GM23338 (cell line): Measurements from ENCODE around the gene MTHFD2L. TPM values are rescaled to one million over a fixed set of nuclear protein-coding genes. Genes with fewer than 3 reads are reported as not detected.

Experiments used
- ATAC-seq: fragments of 200-7000 bp; cut with Tn5 transposase; 3 replicates; pipeline ENCODE4 v1.9.1; 2020
- DNase-seq: peaks from one replicate; pipeline ENCODE4 v3.0.0-alpha.2; 2015; ENCODE audit warnings: low spot score
- H2AFZ ChIP-seq: fragments of 200-600 bp; sonication (generic); 2 replicates; pipeline ENCODE4 v1.8.0; 2016; ENCODE audit warnings: antibody characterized with exemption, mild to moderate bottlenecking, moderate library complexity
- H3F3A ChIP-seq: fragments of 200-600 bp; sonication (generic); replicated peaks from 2 replicates; pipeline ENCODE4 v1.8.0; 2017; ENCODE audit warnings: antibody characterized with exemption, mixed run types, low read depth
- H3K27ac ChIP-seq: fragments of 200-600 bp; sonication (generic); 2 replicates; pipeline ENCODE4 v1.6.1; 2016; ENCODE audit warnings: low read depth
- H3K27me3 ChIP-seq: fragments of 200-600 bp; sonication (generic); 2 replicates; pipeline ENCODE4 v1.8.0; 2016; ENCODE audit warnings: mild to moderate bottlenecking, mixed run types, moderate library complexity; ENCODE audit not compliant: insufficient read depth
- H3K36me3 ChIP-seq: fragments of 200-600 bp; sonication (generic); 2 replicates; pipeline ENCODE4 v1.8.0; 2016; ENCODE audit warnings: mild to moderate bottlenecking; ENCODE audit not compliant: insufficient read depth
- H3K4me1 ChIP-seq: fragments of 200-600 bp; sonication (generic); 2 replicates; pipeline ENCODE4 v1.8.0; 2016; ENCODE audit warnings: mild to moderate bottlenecking, moderate library complexity; ENCODE audit not compliant: insufficient read depth
- H3K4me2 ChIP-seq: fragments of 200-600 bp; sonication (generic); 2 replicates; pipeline ENCODE4 v1.7.1; 2017; ENCODE audit warnings: mixed run types
- H3K4me3 ChIP-seq: fragments of 200-600 bp; sonication (generic); 2 replicates; pipeline ENCODE4 v1.6.1; 2016; ENCODE audit warnings: mixed run types
- H3K79me2 ChIP-seq: fragments of 200-600 bp; sonication (generic); replicated peaks from 2 replicates; pipeline ENCODE4 v1.8.0; 2017; ENCODE audit warnings: mild to moderate bottlenecking; ENCODE audit not compliant: insufficient read depth
- H3K9me2 ChIP-seq: fragments of 200-600 bp; sonication (generic); 2 replicates; pipeline ENCODE4 v1.8.0; 2017; ENCODE audit not compliant: insufficient read depth
- H4K20me1 ChIP-seq: fragments of 200-600 bp; sonication (generic); replicated peaks from 2 replicates; pipeline ENCODE4 v1.8.0; 2017; ENCODE audit warnings: mild to moderate bottlenecking; ENCODE audit not compliant: insufficient read depth
- H3K27ac Mint-ChIP-seq: 2 replicates; pipeline ENCODE4 v1.8.0; 2020; ENCODE audit warnings: inconsistent platforms, mild to moderate bottlenecking, moderate library complexity, mixed read lengths
- H3K27me3 Mint-ChIP-seq: 3 replicates; pipeline ENCODE4 v1.8.0; 2022; ENCODE audit warnings: low read depth, mild to moderate bottlenecking, moderate library complexity, mixed read lengths, inconsistent platforms; ENCODE audit not compliant: insufficient read depth, poor library complexity
- H3K36me3 Mint-ChIP-seq: 3 replicates; pipeline ENCODE4 v1.8.0; 2021; ENCODE audit warnings: low read depth, mild to moderate bottlenecking, inconsistent platforms, moderate library complexity, mixed read lengths
- H3K4me1 Mint-ChIP-seq: 3 replicates; pipeline ENCODE4 v1.8.0; 2020; ENCODE audit warnings: mild to moderate bottlenecking, inconsistent platforms, mixed read lengths
- H3K4me3 Mint-ChIP-seq: 3 replicates; pipeline ENCODE4 v1.8.0; 2021; ENCODE audit warnings: moderate library complexity, mild to moderate bottlenecking, inconsistent platforms, mixed read lengths
- H3K9me3 Mint-ChIP-seq: 3 replicates; pipeline ENCODE4 v1.8.0; 2020; ENCODE audit warnings: moderate library complexity, mild to moderate bottlenecking, inconsistent platforms, mixed read lengths
- CREB1 ChIP-seq: fragments of 250-450 bp; sonication (Bioruptor Pico); IDR thresholded peaks from 2 replicates; pipeline ENCODE4 v1.5.0; 2020; ENCODE audit warnings: low read depth, mild to moderate bottlenecking, moderate library complexity
- ETS1 ChIP-seq: IDR thresholded peaks from 2 replicates; pipeline ENCODE4 v1.6.1; 2016; ENCODE audit warnings: antibody characterized with exemption
- EZH2phosphoT487 ChIP-seq: fragments of 200-600 bp; sonication (generic); IDR thresholded peaks from one replicate; pipeline ENCODE4 v1.8.1; 2018; ENCODE audit warnings: antibody characterized with exemption; ENCODE audit not compliant: unreplicated experiment
- NANOG ChIP-seq: IDR thresholded peaks from 2 replicates; pipeline ENCODE4 v1.6.1; 2016; ENCODE audit warnings: antibody characterized with exemption, borderline replicate concordance
- POLR2AphosphoS5 ChIP-seq: IDR thresholded peaks from 2 replicates; pipeline ENCODE4 v1.6.1; 2016; ENCODE audit warnings: antibody characterized with exemption, low read depth
- STAT1 ChIP-seq: IDR thresholded peaks from one replicate; pipeline ENCODE4 v1.6.1; 2016; ENCODE audit warnings: antibody characterized with exemption; ENCODE audit not compliant: unreplicated experiment
- ZNF114 ChIP-seq: fragments of 250-450 bp; sonication (Bioruptor Pico); IDR thresholded peaks from 2 replicates; pipeline ENCODE4 v1.5.0; 2020; ENCODE audit warnings: mild to moderate bottlenecking, moderate library complexity
- ZNF331 ChIP-seq: fragments of 250-450 bp; sonication (Bioruptor Pico); IDR thresholded peaks from 2 replicates; pipeline ENCODE4 v1.5.0; 2020; ENCODE audit warnings: low read depth, mild to moderate bottlenecking, moderate library complexity
- polyA plus RNA-seq: library from polyadenylated mRNA; unstranded; fragments of >200 nt; fragmentation: Nextera tagmentation; extraction: Ambion mirVana; gene quantifications from 2 replicates; pipeline ENCODE4 v1.2.1, GENCODE V29; 2016
- total RNA-seq: library from RNA; depleted of rRNA; stranded (reverse); fragments of >200 nt; shearing (Covaris generic); gene quantifications from 2 replicates; pipeline ENCODE4 v1.2.3, GENCODE V29; 2014
- TF ChIP-seq, protein P1 (sequence below), 2 experiments: fragments of 200-600 bp in 1 of 2; sonication (generic) in 1 of 2; conservative IDR thresholded peaks; 2 replicates each; pipeline versions ENCODE4 v1.5.1 to v1.6.1; 2016 to 2017; ENCODE audit warnings: antibody characterized with exemption in 2 of 2, low read depth in 2 of 2, mild to moderate bottlenecking in 2 of 2, moderate library complexity in 1 of 2
- TF ChIP-seq, protein P2 (sequence below): fragments of 250-450 bp; sonication (Bioruptor Pico); IDR thresholded peaks from 2 replicates; pipeline ENCODE4 v1.5.0; 2020; ENCODE audit warnings: mild to moderate bottlenecking, moderate library complexity
- TF ChIP-seq, protein P3 (sequence below): IDR thresholded peaks from one replicate; pipeline ENCODE4 v1.6.1; 2018; ENCODE audit warnings: antibody characterized with exemption; ENCODE audit not compliant: unreplicated experiment

MTHFD2L gene
- total and polyA plus RNA-seq, 2 experiments from 2014 or later: 24.4 to 35.7 TPM

- TF ChIP-seq, protein P1, sequence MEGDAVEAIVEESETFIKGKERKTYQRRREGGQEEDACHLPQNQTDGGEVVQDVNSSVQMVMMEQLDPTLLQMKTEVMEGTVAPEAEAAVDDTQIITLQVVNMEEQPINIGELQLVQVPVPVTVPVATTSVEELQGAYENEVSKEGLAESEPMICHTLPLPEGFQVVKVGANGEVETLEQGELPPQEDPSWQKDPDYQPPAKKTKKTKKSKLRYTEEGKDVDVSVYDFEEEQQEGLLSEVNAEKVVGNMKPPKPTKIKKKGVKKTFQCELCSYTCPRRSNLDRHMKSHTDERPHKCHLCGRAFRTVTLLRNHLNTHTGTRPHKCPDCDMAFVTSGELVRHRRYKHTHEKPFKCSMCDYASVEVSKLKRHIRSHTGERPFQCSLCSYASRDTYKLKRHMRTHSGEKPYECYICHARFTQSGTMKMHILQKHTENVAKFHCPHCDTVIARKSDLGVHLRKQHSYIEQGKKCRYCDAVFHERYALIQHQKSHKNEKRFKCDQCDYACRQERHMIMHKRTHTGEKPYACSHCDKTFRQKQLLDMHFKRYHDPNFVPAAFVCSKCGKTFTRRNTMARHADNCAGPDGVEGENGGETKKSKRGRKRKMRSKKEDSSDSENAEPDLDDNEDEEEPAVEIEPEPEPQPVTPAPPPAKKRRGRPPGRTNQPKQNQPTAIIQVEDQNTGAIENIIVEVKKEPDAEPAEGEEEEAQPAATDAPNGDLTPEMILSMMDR (conservative IDR thresholded peaks at IDR 0.05; ENCODE audit: low read depth in 2 of 2): no peak
These were observed 166.3 kb downstream of the MTHFD2L start (continued) for GRCh38 chr4:74324262-74324661.

GRCh38 chr4:74325886-74326285, 168.0 kb downstream of the MTHFD2L start:
- H3K4me1 Mint-ChIP-seq: peaks cover 15% of the 10 kb centered on the region
- H3K27ac Mint-ChIP-seq: no peak overlapping the region
- Histone ChIP-seq H4K20me1 (no peaks in the 10 kb centered on the region), H2AFZ (no peak overlapping the region), H3K4me1 (peaks cover 11% of the 10 kb centered on the region; the same call in 1 of the 2 replicates), H3K27me3 (no peaks in the 10 kb centered on the region), H3K4me2 (no peak overlapping the region), H3K79me2 (no peaks in the 10 kb centered on the region), H3F3A (no peaks in the 10 kb centered on the region), H3K36me3 (no peaks in the 10 kb centered on the region), H3K4me3 (no peak overlapping the region), H3K9me2 (no peaks in the 10 kb centered on the region), H3K27ac (no peak overlapping the region)
- DNase-seq (no peak), ATAC-seq (no peak)
- H3K36me3 Mint-ChIP-seq: no peaks in the 10 kb centered on the region
- no peak overlapping the region for H3K4me3 Mint-ChIP-seq
- H3K27me3 Mint-ChIP-seq: no peaks in the 10 kb centered on the region
- no peaks in the 10 kb centered on the region for H3K9me3 Mint-ChIP-seq
- no peak for TF ChIP-seq NANOG
- TF ChIP-seq STAT1: no peak
- TF ChIP-seq EZH2phosphoT487: no peak
- TF ChIP-seq, protein P1 (conservative IDR thresholded peaks at IDR 0.05; ENCODE audit: low read depth in 2 of 2): no peak
- no peak for TF ChIP-seq ETS1
- TF ChIP-seq, protein P2, sequence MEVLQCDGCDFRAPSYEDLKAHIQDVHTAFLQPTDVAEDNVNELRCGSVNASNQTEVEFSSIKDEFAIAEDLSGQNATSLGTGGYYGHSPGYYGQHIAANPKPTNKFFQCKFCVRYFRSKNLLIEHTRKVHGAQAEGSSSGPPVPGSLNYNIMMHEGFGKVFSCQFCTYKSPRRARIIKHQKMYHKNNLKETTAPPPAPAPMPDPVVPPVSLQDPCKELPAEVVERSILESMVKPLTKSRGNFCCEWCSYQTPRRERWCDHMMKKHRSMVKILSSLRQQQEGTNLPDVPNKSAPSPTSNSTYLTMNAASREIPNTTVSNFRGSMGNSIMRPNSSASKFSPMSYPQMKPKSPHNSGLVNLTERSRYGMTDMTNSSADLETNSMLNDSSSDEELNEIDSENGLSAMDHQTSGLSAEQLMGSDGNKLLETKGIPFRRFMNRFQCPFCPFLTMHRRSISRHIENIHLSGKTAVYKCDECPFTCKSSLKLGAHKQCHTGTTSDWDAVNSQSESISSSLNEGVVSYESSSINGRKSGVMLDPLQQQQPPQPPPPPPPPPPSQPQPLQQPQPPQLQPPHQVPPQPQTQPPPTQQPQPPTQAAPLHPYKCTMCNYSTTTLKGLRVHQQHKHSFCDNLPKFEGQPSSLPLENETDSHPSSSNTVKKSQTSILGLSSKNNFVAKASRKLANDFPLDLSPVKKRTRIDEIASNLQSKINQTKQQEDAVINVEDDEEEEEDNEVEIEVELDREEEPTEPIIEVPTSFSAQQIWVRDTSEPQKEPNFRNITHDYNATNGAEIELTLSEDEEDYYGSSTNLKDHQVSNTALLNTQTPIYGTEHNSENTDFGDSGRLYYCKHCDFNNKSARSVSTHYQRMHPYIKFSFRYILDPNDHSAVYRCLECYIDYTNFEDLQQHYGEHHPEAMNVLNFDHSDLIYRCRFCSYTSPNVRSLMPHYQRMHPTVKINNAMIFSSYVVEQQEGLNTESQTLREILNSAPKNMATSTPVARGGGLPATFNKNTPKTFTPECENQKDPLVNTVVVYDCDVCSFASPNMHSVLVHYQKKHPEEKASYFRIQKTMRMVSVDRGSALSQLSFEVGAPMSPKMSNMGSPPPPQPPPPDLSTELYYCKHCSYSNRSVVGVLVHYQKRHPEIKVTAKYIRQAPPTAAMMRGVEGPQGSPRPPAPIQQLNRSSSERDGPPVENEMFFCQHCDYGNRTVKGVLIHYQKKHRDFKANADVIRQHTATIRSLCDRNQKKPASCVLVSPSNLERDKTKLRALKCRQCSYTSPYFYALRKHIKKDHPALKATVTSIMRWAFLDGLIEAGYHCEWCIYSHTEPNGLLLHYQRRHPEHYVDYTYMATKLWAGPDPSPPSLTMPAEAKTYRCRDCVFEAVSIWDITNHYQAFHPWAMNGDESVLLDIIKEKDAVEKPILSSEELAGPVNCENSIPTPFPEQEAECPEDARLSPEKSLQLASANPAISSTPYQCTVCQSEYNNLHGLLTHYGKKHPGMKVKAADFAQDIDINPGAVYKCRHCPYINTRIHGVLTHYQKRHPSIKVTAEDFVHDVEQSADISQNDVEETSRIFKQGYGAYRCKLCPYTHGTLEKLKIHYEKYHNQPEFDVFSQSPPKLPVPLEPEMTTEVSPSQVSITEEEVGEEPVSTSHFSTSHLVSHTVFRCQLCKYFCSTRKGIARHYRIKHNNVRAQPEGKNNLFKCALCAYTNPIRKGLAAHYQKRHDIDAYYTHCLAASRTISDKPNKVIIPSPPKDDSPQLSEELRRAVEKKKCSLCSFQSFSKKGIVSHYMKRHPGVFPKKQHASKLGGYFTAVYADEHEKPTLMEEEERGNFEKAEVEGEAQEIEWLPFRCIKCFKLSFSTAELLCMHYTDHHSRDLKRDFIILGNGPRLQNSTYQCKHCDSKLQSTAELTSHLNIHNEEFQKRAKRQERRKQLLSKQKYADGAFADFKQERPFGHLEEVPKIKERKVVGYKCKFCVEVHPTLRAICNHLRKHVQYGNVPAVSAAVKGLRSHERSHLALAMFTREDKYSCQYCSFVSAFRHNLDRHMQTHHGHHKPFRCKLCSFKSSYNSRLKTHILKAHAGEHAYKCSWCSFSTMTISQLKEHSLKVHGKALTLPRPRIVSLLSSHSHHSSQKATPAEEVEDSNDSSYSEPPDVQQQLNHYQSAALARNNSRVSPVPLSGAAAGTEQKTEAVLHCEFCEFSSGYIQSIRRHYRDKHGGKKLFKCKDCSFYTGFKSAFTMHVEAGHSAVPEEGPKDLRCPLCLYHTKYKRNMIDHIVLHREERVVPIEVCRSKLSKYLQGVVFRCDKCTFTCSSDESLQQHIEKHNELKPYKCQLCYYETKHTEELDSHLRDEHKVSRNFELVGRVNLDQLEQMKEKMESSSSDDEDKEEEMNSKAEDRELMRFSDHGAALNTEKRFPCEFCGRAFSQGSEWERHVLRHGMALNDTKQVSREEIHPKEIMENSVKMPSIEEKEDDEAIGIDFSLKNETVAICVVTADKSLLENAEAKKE: no peak
- TF ChIP-seq, protein P3, sequence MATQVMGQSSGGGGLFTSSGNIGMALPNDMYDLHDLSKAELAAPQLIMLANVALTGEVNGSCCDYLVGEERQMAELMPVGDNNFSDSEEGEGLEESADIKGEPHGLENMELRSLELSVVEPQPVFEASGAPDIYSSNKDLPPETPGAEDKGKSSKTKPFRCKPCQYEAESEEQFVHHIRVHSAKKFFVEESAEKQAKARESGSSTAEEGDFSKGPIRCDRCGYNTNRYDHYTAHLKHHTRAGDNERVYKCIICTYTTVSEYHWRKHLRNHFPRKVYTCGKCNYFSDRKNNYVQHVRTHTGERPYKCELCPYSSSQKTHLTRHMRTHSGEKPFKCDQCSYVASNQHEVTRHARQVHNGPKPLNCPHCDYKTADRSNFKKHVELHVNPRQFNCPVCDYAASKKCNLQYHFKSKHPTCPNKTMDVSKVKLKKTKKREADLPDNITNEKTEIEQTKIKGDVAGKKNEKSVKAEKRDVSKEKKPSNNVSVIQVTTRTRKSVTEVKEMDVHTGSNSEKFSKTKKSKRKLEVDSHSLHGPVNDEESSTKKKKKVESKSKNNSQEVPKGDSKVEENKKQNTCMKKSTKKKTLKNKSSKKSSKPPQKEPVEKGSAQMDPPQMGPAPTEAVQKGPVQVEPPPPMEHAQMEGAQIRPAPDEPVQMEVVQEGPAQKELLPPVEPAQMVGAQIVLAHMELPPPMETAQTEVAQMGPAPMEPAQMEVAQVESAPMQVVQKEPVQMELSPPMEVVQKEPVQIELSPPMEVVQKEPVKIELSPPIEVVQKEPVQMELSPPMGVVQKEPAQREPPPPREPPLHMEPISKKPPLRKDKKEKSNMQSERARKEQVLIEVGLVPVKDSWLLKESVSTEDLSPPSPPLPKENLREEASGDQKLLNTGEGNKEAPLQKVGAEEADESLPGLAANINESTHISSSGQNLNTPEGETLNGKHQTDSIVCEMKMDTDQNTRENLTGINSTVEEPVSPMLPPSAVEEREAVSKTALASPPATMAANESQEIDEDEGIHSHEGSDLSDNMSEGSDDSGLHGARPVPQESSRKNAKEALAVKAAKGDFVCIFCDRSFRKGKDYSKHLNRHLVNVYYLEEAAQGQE: no peak
- no peak for TF ChIP-seq POLR2AphosphoS5
- TF ChIP-seq ZNF331 (CRISPR knock-in tag): no peak
- TF ChIP-seq CREB1 (CRISPR knock-in tag): no peak
- TF ChIP-seq ZNF114 (CRISPR knock-in tag): no peak
